Measurements from ENCODE around the gene WDCP.

WDCP gene

GRCh38 chr2:23992931-23993330 is 54.3 kb downstream of the WDCP start:
- no peak for DNase-seq (ENCODE audit: low spot score)

- no peak for DNase-seq (ENCODE audit: low spot score)
Measured at GRCh38 chr2:23988371-23988770, 58.8 kb downstream of the WDCP start.
